HG02610 (cell line): ENCODE results near the gene WRNIP1.

Experiments used
- ATAC-seq: cut with Tn5 transposase; IDR thresholded peaks from one replicate; pipeline ENCODE4 v1.9.1; 2021; ENCODE audit warnings: mild to moderate bottlenecking, moderate library complexity; ENCODE audit not compliant: unreplicated experiment

WRNIP1 gene

DNA sequence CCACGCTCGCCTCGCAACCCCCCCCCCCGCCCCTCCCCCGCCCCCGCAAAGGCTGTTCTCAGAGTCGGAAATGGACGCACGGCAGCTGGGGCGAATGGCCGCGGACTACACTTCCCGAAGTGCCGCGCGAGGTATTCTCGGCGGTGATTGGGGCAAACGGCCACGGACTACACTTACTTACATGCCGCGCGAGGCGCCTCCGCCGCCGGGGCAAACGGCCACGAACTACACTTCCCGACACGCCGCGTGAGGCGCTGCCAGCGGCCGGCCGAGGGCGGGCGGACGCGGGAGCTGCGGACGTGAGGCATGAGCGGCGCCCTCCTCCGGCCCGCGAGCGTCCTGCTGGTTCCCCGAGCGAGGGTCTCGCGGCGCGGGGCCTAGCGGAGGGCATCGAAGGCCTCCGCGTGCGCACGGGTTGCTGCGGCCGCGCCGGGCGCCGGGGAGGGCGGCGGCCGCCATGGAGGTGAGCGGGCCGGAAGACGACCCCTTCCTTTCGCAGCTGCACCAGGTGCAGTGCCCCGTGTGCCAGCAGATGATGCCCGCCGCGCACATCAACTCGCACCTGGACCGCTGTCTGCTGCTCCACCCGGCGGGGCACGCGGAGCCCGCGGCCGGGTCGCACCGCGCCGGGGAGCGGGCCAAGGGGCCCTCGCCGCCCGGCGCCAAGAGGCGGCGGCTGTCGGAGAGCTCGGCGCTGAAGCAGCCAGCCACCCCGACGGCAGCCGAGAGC, at the start of gene WRNIP1:
TSS of gene WRNIP1 (plus strand) at position 228 of the 730 bp plus-strand sequence. CDS start at position 458, 230 bp downstream.
- ATAC-seq: peak; percentile 85

GRCh38 chr6:2715737-2716136, 49.5 kb upstream of the WRNIP1 start:
- no peak for ATAC-seq

- ATAC-seq: no peak
Measured at GRCh38 chr6:2716936-2717700, 48.1 kb upstream of the WRNIP1 start.

GRCh38 chr6:2718334-2719092, 46.7 kb upstream of the WRNIP1 start:
- ATAC-seq: no peak

DNA sequence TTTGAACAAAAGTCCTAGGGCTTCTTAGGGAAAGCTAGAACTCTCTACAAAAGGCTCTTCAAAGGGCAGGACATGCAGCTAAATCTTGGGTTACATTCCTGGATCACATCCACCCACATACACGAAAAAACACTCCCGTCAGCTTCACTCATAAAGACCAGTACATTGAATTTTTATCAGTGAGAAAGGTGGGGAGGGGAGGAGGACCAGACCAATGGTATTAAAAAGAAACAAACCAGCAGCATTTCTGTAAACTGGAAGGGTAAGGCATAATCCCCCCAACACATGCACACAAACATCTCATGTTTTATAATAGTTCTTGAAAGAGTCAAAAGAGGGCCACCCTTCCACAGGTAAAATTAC, 46.1 kb upstream of the WRNIP1 start:
- no peak for ATAC-seq

GRCh38 chr6:2721219-2721618, 44.0 kb upstream of the WRNIP1 start:
- ATAC-seq: no peak

GRCh38 chr6:2725364-2725988, 39.7 kb upstream of the WRNIP1 start:
- no peak for ATAC-seq

DNA sequence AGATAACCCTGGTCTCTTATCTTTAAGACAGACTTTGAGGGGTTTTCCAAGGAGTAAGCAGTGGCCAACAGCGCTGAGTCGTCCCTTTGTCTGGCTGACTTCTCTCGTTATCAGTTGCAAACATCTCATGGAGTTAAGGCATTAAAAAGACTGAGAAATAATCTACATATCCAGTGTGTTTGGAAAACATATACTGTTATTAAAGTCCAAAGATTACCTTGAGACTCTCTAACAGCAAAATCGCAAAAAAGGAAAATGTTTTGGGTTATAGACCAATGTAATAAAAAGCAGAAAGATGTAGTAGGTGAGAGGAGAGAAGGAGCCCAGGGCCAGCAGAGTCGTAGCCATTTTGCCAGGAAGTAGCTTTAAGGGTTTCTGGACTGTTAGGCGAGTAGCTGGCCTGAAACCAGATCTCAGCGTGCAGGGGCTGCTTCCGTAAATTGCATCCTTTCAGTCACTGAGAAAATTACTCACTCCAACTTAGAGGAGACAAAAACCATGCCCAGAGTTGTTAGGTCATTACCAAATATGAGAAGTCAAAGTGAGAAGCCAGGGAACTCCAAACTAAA, 39.1 kb upstream of the WRNIP1 start:
- peak; percentile 61 for ATAC-seq

DNA sequence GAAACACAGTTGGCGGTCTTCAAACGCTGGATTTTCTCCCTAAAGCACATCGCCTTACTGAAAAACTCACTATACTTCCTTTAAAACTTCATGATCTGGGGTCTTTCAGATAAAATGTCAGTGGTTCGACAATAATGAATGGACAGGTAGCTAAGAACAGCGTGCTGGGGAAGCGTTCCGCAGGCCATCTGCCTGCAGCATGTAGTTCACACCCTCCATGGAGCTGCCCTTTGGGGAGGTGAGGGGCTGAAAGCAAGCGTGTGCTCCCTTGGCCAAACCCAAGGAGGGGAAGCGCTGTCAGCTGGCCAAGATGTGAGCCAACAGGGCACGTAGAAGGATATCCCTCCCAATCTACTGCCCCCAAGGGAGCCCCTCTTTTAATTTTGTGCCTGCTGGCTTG, 35.3 kb upstream of the WRNIP1 start:
- ATAC-seq: no peak

GRCh38 chr6:2730353-2731107, 34.7 kb upstream of the WRNIP1 start:
- ATAC-seq: no peak

- no peak for ATAC-seq
Measured at GRCh38 chr6:2731281-2731909, 33.8 kb upstream of the WRNIP1 start.

DNA sequence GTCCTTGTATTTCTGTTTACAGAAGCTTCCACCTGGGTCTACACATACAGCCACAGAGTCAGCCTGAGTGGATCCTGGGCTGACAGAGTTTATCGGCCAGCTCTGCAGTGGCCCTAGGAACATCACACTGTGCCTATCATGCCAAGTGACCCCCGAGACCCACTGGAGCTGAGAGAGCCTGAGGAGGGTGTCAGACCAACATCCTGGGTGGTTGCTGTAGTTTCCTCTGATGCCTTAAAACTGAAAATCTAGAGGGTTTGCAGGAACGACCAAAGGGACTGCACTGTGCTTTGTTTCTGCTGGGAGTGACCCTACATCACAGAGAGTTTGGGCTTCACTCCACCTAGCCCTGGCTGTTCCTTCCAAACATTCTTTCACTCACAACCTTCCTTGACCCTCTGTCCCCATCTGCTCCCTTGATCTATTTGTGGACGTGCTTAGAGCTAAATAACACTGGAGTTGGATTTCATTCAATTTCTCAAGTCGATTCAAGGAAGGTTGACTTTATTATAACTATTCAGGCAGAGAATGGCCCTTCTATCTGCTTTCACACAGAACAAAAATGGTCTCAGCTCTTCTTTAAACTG, 32.6 kb upstream of the WRNIP1 start:
- no peak for ATAC-seq

- peak; percentile 93 for ATAC-seq
Measured at GRCh38 chr6:2733324-2733723, 31.9 kb upstream of the WRNIP1 start.

GRCh38 chr6:2733736-2734480, 31.3 kb upstream of the WRNIP1 start:
- no peak for ATAC-seq

DNA sequence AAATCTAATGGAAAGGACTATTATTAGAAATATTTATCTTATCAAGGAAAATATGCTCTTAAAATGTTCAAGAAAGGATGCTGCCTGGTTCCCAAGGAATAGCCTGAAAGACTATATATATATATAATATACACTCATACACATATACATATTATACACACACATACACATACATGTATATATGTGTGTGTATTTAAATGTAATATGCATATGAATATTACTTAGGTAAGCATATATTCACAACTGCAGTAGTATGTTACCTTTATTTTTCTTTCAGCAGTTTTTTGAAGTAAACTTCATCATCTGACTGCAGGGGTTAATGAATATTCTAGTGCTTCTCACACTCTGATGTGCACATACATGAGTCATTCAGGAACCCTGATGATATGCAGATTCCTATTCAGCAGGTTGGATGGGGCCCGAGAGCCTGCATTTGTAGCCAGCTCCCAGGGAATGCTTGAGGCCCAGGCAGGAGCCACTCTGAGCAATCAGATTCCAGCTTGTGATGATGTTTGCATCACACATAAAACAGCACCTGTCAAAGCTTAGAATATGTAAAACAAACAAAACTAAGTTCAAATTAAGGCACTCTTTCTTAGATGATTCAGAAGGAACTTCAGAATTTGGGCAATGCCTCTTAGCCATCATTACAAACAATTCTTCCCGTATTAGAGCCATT, 30.6 kb upstream of the WRNIP1 start:
- ATAC-seq: no peak

DNA sequence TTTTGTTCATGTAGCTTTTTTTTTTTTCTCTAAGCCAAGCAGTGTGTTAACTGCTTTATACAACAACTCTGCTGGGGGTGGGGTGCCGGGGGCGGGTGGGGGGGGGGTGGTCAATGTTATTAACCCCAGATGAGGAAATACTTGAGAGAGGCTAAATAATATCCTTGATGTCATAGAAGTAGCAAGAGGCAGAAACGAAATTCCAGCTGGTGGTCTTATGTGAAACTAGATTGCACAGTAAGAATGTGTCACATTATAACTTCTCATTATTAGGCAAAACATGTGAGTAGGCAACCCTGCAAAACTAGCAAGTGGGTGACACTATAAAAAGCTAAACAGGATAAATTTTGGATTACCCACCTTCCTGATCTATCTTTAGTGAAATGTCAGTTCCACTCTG, 27.3 kb upstream of the WRNIP1 start:
- ATAC-seq: no peak

GRCh38 chr6:2738373-2738979, 26.7 kb upstream of the WRNIP1 start:
- no peak for ATAC-seq

GRCh38 chr6:2739335-2739734, 25.9 kb upstream of the WRNIP1 start:
- ATAC-seq: no peak
